Esophagus squamous epithelium (tissue), 4 donors: Measurements from ENCODE around the gene NLRP4.

ENCODE experiments used
- POLR2A ChIP-seq, 4 donors: fragments of 450-650 bp; IDR thresholded peaks; one replicate each; pipeline ENCODE4 v1.6.1; 2017; ENCODE audit warnings: antibody characterized with exemption in 4 of 4, mild to moderate bottlenecking in 4 of 4, moderate library complexity in 3 of 4
- TF ChIP-seq, protein P1 (sequence below), 6 experiments: fragments of 450-650 bp in 4 of 6; fragments of 200-600 bp in 2 of 6; sonication (generic) in 2 of 6; IDR thresholded peaks; one replicate each; pipeline ENCODE4 v1.5.1; 2016 to 2019; ENCODE audit warnings: antibody characterized with exemption in 6 of 6, mild to moderate bottlenecking in 4 of 6, moderate library complexity in 4 of 6

DNA sequence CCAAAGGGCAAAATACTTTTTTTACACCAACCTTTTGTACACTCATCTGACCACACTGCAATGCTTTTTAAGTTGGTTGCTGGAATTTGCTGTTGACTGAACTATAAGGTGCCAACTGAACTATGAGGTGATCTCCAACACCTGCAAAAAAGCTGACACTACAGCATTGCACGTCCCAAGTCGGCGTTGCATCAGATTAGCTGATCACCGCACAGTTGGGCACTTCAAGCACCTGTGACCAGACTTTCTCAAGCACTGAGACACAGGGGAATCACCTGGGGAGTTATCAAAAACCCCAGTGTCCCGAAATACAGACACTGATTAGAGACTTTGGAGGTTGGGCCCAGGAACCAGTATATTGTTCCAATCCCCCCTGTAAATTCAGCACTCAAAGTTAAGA lies 5.7 kb upstream of the NLRP4 start:
- TF ChIP-seq, protein P1, sequence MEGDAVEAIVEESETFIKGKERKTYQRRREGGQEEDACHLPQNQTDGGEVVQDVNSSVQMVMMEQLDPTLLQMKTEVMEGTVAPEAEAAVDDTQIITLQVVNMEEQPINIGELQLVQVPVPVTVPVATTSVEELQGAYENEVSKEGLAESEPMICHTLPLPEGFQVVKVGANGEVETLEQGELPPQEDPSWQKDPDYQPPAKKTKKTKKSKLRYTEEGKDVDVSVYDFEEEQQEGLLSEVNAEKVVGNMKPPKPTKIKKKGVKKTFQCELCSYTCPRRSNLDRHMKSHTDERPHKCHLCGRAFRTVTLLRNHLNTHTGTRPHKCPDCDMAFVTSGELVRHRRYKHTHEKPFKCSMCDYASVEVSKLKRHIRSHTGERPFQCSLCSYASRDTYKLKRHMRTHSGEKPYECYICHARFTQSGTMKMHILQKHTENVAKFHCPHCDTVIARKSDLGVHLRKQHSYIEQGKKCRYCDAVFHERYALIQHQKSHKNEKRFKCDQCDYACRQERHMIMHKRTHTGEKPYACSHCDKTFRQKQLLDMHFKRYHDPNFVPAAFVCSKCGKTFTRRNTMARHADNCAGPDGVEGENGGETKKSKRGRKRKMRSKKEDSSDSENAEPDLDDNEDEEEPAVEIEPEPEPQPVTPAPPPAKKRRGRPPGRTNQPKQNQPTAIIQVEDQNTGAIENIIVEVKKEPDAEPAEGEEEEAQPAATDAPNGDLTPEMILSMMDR (IDR thresholded peaks at IDR 0.05), result no peak
- no peak for TF ChIP-seq POLR2A (IDR thresholded peaks at IDR 0.05)
